Peyer's patch (tissue), 4 donors: ENCODE data around the gene CATSPERE.

Experiments
- CTCF ChIP-seq, 6 experiments: fragments of 450-650 bp in 4 of 6; fragments of 200-600 bp in 2 of 6; sonication (generic) in 1 of 6; IDR thresholded peaks; one replicate each; pipeline ENCODE4 v1.5.1; 2017 to 2019; ENCODE audit warnings: antibody characterized with exemption in 6 of 6, mild to moderate bottlenecking in 3 of 6, moderate library complexity in 1 of 6
- POLR2A ChIP-seq, 2 donors: fragments of 450-650 bp; IDR thresholded peaks; one replicate each; pipeline ENCODE4 v1.5.1; 2017; ENCODE audit warnings: antibody characterized with exemption in 2 of 2, mild to moderate bottlenecking in 2 of 2, moderate library complexity in 2 of 2

- no peak for TF ChIP-seq CTCF (IDR thresholded peaks at IDR 0.05)
- no peak for TF ChIP-seq POLR2A (IDR thresholded peaks at IDR 0.05)
Observed at GRCh38 chr1:244436336-244437085, 24.6 kb upstream of the CATSPERE start.
